DND-41 (cell line): ENCODE data around the gene SCAF1.

Experiments
- ATAC-seq: fragments of 200-7000 bp; cut with Tn5 transposase; 3 replicates; pipeline ENCODE4 v1.9.1; 2021; ENCODE audit warnings: low read depth; ENCODE audit not compliant: insufficient read depth
- DNase-seq: peaks from one replicate; pipeline ENCODE4 v3.0.0-alpha.2; 2020
- H2AFZ ChIP-seq: 2 replicates; pipeline ENCODE4 v1.6.0; 2012; ENCODE audit warnings: low read depth, low read length
- H3K27ac ChIP-seq: 2 replicates; pipeline ENCODE4 v1.5.1; 2012; ENCODE audit warnings: low read length, inconsistent platforms
- H3K27me3 ChIP-seq: fragments of 200-600 bp; sonication (generic); 2 replicates; pipeline ENCODE4 v1.6.0; 2012; ENCODE audit warnings: low read length, mild to moderate bottlenecking, inconsistent platforms; ENCODE audit not compliant: insufficient read depth, poor library complexity
- H3K36me3 ChIP-seq: 2 replicates; pipeline ENCODE4 v1.5.1; 2012; ENCODE audit warnings: low read length, inconsistent platforms; ENCODE audit not compliant: insufficient read depth
- H3K4me1 ChIP-seq: 2 replicates; pipeline ENCODE4 v1.5.1; 2012; ENCODE audit warnings: mild to moderate bottlenecking, low read length; ENCODE audit not compliant: insufficient read depth
- H3K4me2 ChIP-seq: 2 replicates; pipeline ENCODE4 v1.6.0; 2012; ENCODE audit warnings: mild to moderate bottlenecking, moderate library complexity, low read length, inconsistent platforms; ENCODE audit not compliant: insufficient read depth
- H3K4me3 ChIP-seq, 2 experiments: fragments of 200-600 bp in 1 of 2; shearing (Covaris generic) in 1 of 2; 2 replicates each; pipeline ENCODE4 v1.5.1; 2012 to 2016; ENCODE audit warnings: inconsistent platforms in 2 of 2, low read length in 2 of 2, mild to moderate bottlenecking in 2 of 2, low read depth in 1 of 2, moderate library complexity in 1 of 2
- H3K79me2 ChIP-seq: 2 replicates; pipeline ENCODE4 v1.6.0; 2012; ENCODE audit warnings: low read length, inconsistent platforms; ENCODE audit not compliant: insufficient read depth
- H3K9ac ChIP-seq: 2 replicates; pipeline ENCODE4 v1.6.0; 2012; ENCODE audit warnings: low read depth, mild to moderate bottlenecking, inconsistent platforms, low read length, moderate library complexity
- H3K9me3 ChIP-seq: 2 replicates; pipeline ENCODE4 v1.5.1; 2012; ENCODE audit warnings: low read length, moderate library complexity, mild to moderate bottlenecking, inconsistent platforms; ENCODE audit not compliant: insufficient read depth, severe bottlenecking
- H4K20me1 ChIP-seq: 2 replicates; pipeline ENCODE4 v1.6.0; 2012; ENCODE audit warnings: low read length; ENCODE audit not compliant: insufficient read depth
- CTCF ChIP-seq: IDR thresholded peaks from 2 replicates; pipeline ENCODE4 v1.5.1; 2012; ENCODE audit warnings: borderline replicate concordance, low read length, moderate library complexity, mild to moderate bottlenecking; ENCODE audit not compliant: poor library complexity, severe bottlenecking; ENCODE audit errors: extremely low read depth
- EZH2 ChIP-seq: IDR thresholded peaks from 3 replicates; pipeline ENCODE4 v1.6.1; 2012; ENCODE audit warnings: borderline replicate concordance, low read depth, mild to moderate bottlenecking, moderate library complexity, low read length, inconsistent platforms; ENCODE audit not compliant: severe bottlenecking

SCAF1 gene

GRCh38 chr19:49690079-49690655, 48.2 kb downstream of the SCAF1 start:
- no peak overlapping the region for H3K9ac ChIP-seq
- no peak overlapping the region for H2AFZ ChIP-seq
- peaks cover 35% of the 10 kb centered on the region for H4K20me1 ChIP-seq
- H3K27ac ChIP-seq = no peak overlapping the region
- no peaks in the 10 kb centered on the region for H3K79me2 ChIP-seq
- no peaks in the 10 kb centered on the region for H3K27me3 ChIP-seq
- no peak overlapping the region for H3K4me3 ChIP-seq
- H3K4me2 ChIP-seq = no peak overlapping the region
- ATAC-seq (peak; percentile 22), DNase-seq (no peak)
- H3K36me3 ChIP-seq = peaks cover 42% of the 10 kb centered on the region
- TF ChIP-seq EZH2 = no peak
- no peak for TF ChIP-seq CTCF
- no peaks in the 10 kb centered on the region for H3K9me3 ChIP-seq
- H3K4me1 ChIP-seq = no peaks in the 10 kb centered on the region

DNA sequence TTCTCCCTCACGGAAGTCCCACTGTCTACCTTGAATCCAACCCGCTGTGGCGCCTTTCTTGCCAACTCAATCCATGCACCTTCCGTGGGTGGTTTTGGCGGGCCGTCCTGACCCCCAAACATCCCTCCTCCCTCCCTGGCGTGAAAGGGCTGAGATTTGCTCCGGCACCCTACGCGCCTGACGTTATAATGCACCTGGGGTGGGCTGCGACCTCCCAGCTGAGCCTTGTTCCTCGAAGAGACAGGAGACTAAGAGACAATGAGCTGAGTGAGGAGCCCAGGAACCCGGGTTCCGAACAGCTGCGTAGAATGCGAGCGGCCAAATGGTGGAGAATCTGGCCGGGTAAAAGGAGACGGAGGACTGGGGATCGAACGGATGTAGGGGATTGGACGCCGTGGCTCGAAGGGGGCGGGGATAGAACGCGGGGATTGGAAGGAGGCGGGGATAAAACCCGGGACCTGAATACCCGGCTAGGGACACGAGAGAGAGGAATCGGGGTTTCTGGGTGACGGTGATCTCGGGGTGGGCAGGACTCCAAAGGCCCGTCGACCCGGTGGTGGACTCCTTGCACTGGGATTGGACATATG, 48.7 kb downstream of the SCAF1 start, which contains the start of gene CPT1C:
TSS of gene CPT1C (plus strand) at position 461 of the 587 bp plus-strand sequence. CDS start 1,137 bp downstream, outside the sequence.
- Histone ChIP-seq H3K27ac (no peak within 1 kb of the TSS), H4K20me1 (peaks cover 29% of the 10 kb centered on the region), H3K9ac (no peak within 1 kb of the TSS), H3K9me3 (no peaks in the 10 kb centered on the region), H3K4me2 (no peak within 1 kb of the TSS), H3K4me1 (no peaks in the 10 kb centered on the region), H3K79me2 (no peaks in the 10 kb centered on the region), H2AFZ (no peak within 1 kb of the TSS), H3K27me3 (no peaks in the 10 kb centered on the region), H3K36me3 (peaks cover 36% of the 10 kb centered on the region), H3K4me3 (no peak within 1 kb of the TSS)
- TF ChIP-seq CTCF = no peak
- TF ChIP-seq EZH2 = no peak
- ATAC-seq (peak; percentile 21; the same call in 2 of the 3 replicates), DNase-seq (no peak)

GRCh38 chr19:49691243-49692146, 49.5 kb downstream of the SCAF1 start:
- Histone ChIP-seq H3K27me3 (no peaks in the 10 kb centered on the region), H3K9ac (no peak overlapping the region), H4K20me1 (peaks cover 22% of the 10 kb centered on the region), H3K4me3 (no peak overlapping the region), H3K79me2 (no peaks in the 10 kb centered on the region), H3K36me3 (peaks cover 28% of the 10 kb centered on the region), H3K4me1 (no peaks in the 10 kb centered on the region), H3K9me3 (no peaks in the 10 kb centered on the region), H3K27ac (no peak overlapping the region), H3K4me2 (no peak overlapping the region), H2AFZ (no peak overlapping the region)
- DNase-seq (no peak), ATAC-seq (no peak)
- TF ChIP-seq CTCF (no peak), EZH2 (no peak)
